GM18909 (cell line): Measurements from ENCODE around the gene RAE1.

ENCODE experiments used
- ATAC-seq: cut with Tn5 transposase; IDR thresholded peaks from one replicate; pipeline ENCODE4 v1.9.1; 2021; ENCODE audit warnings: mild to moderate bottlenecking; ENCODE audit not compliant: unreplicated experiment, poor library complexity

Gene RAE1

GRCh38 chr20:57369596-57369995 is 18.5 kb downstream of the RAE1 start:
- ATAC-seq, result no peak

DNA sequence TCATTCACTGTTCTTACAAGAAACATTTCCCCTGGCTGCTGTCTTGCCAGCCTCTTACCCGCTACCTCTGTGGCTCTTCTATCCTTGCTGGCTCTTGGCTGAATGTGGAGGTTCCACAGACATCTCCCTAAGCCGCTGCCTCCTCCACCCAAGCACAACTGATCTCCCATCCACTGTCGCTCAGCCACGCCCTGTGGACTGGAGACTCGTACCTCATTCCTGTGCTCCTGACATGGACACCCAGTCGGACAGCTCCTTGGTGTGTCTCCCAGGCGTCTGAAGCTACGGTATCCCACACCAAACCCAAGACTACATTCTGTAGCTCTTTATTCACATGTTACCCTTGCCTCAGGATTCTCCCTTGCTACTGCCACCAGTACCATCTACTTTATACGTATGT is 19.3 kb downstream of the RAE1 start:
- ATAC-seq, result no peak

DNA sequence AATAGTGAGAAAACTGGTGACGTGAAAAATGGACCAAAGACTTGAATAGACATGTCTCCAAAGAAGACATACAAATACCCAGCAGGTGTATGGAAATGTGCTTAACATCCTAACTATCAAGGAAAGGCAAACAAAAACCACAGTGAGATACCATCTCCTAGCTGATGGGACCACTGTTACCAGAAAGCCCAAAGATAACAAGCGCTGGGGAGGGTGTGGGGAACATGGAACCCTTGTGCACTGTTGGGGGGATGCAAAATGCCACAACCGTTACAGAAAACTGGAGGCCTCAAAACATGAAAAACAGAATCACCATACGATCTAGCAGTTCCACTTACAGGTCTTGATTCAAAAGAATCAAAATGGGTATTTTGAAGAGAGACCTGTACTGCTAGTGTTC is 20.3 kb downstream of the RAE1 start:
- no peak for ATAC-seq

DNA sequence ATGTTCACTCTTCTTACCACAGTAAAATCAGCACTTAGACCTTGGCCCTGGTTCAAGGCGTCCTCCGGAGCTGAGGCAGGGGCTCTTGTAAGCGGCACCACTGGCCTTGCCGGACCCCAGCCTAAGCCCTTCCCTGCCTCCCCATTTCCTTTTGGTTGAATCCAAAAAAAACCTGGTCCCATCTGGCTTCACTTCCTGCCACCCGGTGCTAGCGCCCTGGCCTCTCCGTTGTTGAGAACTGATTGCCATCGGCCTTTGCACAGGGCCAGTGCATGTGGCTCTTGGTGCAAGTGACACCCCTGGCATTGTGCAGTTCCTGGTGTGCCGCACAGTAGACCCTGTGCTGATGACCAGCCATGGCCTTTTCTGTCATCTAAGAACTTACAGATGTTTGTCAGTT is 21.1 kb downstream of the RAE1 start:
- ATAC-seq, result no peak

DNA sequence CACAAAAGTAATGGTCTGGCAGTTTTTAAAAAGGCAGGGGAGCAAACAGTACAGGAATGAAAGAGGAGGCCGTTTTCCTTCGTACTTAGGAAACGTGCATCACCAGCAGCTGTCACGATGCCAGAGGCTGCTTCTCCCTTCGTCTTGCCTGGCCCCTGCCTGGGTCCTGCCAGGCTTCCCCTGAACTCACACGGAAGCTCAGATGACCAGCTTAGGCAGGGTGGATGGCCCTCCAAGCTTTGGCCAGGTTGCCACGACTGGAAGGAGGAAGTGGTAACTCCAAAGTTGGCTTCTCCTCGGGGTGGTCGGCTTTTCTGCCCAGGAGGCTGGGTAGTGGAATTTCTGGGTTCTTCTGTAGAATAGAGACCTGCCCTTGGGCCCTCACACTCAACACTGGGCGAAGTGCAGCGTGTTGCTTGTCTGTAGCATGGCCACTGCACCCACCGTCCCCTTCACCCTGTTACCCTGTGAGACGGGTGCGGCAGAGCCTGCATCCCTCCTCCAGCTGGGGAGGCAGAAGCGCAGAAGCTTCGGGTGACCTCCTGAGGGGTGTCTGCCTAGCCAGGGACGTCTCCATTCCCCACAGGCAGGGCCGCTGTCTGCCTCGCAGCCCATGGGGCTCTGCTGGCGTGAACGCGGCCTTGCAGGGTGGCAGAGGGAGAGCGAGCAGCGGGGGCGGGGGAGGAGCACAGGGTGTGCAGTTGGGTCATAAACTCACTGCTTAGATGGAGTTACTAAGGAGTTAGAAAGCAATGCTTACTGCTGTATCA is 21.7 kb downstream of the RAE1 start:
- no peak for ATAC-seq

DNA sequence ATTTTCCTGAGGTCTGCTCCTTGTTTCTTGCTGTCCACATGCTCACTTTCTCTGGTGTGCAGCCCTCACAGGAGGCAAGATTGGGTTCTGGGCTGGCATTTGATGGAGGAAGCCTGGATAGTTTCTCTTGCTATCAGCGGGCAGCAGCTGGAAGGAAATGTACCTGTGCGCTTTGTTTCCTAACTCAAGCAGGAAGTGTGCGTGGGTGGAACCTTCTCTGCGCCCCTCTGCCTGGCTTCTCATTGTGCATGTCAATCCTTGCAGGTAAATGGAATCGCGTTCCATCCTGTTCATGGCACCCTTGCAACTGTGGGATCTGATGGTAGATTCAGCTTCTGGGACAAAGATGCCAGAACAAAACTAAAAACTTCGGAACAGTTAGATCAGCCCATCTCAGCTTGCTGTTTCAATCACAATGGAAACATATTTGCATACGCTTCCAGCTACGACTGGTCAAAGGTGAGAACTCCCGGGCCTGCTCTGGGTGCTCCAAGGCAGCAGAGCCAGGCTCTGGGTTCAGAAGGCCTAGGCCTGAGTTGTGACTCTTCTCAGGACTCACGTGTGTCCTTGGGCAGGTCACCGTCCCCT is 23.4 kb downstream of the RAE1 start:
- ATAC-seq, result no peak

DNA sequence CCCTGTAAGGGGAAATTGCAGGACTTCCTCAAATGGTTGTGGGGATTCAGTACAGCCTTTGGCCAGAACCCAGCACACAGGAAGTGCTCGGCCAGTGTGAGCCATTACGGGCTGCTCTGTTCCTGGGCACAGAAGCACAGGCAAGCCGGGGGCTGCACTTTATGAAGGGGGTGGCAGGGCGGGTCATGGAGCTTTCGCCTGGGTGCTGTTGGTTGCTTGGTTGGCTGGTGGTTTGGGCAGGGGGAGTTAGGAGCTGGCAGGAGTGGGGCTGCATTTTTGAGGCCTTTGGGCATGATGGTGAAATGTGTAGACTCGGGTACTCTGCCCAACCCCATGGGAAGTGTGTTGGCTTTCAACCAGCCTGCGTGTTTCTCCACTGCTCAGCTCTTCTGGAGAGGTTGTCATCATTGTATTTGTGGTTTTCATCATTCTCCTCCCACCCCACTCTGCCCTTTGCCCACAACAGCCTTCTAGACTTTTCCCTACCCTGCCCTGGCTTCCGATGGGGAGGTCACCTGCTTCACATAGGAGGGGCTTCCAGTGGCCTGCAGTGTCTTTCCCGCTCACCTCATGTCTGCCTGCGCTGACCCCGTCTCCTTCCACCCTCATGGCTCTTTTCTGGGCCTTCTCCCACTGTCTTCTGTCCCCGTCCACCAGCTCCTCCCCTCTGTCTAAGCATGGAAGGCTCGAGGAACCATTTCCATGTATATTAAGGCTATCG is 24.0 kb downstream of the RAE1 start:
- ATAC-seq, result no peak

GRCh38 chr20:57375652-57376230 is 24.7 kb downstream of the RAE1 start:
- no peak for ATAC-seq

- no peak for ATAC-seq
Observed at GRCh38 chr20:57377350-57377749, 26.3 kb downstream of the RAE1 start.

DNA sequence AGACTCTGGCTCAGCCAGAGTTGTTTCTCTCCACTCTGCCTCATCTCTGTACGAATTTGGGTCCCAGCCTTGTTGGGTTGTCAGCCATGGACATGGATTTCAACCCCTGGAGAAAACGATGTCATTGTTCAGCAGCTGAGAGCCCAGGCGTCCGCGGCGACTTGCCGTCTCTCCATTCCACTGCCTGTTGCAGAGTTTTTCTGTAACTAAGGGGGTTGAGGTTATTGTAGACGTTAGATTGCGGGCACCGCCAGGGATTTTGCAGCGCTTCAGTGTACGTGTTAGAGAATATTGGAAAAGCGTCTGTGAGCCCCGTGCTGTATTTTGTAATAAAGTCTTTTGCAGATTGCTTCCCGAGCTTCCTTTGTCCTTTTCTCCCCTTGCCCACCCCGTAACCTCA is 27.1 kb downstream of the RAE1 start:
- ATAC-seq, result no peak

DNA sequence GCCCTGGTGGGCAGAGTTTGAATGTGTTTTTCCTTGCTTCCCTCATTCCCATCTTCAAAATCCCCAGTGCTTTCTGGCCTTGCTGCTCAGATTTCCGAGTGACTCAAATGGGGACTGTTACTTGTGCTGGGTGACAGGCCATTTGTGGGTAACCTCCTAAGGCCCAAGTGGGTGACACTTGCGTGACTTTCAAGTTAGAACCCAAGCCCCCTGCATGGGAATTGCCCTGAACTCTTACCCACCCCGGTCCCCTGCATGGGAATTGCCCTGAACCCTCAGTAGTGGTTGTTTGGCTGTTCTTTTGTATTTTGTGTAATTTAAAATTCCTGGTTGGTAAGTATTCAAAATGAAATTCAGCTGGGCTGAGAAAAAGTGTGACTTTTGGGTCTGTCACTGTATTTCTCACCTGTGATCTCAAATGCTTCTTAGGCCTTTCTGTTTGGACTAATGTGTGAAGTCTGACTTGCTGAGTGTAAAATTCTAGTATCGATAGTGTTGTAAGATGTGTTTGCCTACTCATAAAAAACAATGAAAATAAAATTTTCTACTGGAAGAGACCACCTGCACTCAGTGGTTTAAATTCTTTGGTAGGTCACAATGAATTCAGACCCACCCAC is 27.7 kb downstream of the RAE1 start:
- no peak for ATAC-seq

GRCh38 chr20:57379263-57379647 is 28.2 kb downstream of the RAE1 start:
- no peak for ATAC-seq

- no peak for ATAC-seq
Observed at GRCh38 chr20:57380081-57380750, 29.2 kb downstream of the RAE1 start.

DNA sequence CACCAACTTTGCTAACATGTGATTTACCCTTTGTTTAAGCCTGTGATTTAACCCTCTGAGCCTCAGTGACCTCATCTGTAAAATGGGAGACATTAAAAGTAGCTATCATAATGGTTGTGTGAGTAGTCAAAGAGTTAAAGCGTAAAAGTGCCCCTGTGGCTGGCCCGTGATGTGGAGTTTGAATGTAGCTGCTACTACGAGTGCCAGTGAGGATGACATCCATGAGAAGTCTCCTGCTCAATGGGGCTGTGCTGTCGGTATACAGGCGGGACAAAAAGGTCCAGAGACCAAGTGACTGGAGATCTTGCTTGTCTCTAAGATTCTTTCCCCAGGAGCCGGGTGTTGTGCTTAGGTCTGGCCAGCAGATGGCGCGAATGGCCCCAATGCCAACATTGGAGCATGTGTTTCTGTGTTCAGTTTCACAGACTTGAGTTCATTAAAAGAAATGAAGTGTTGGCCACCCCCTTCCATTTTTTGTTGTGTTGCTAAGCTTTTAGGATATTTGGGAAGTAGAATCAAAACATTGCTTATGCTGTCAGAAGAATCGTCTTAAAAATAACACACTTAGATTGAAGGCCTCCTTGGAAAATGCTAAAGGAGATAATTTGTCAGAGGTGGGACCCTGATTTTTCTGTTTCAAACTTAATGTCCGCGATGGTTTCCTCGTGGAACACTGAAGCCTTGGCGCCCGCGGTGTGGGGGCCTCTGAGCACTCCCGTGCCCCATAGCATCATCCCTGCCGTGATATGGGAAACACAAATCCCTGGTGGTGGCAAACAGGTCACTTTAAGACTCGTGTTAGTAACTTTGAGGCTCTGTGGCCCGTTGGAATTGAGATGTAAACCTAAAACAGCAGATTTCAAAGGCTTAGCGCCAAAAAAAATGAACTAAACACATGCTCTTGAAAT is 30.8 kb downstream of the RAE1 start:
- ATAC-seq, result peak; percentile 53

- no peak for ATAC-seq
Observed at GRCh38 chr20:57382516-57382915, 31.5 kb downstream of the RAE1 start.

- no peak for ATAC-seq
Observed at GRCh38 chr20:57383447-57384347, 32.6 kb downstream of the RAE1 start.

- ATAC-seq, result no peak
Observed at GRCh38 chr20:57384486-57384885, 33.4 kb downstream of the RAE1 start.
